Fibroblast of peridontal ligament (primary cell): ENCODE measurements around the gene FOXF2.
A peak's percentile ranks its signal among the peaks of the same experiment; 100 is the strongest.

Source experiments
- DNase-seq: peaks from one replicate; pipeline ENCODE4 v3.0.0-alpha.2; 2010; ENCODE audit errors: extremely low read depth

Gene FOXF2

GRCh38 chr6:1407499-1407990 is 18.2 kb downstream of the FOXF2 start:
- peak; percentile 96 for DNase-seq

- DNase-seq, result no peak
Observed at GRCh38 chr6:1409774-1410465, 20.5 kb downstream of the FOXF2 start.

GRCh38 chr6:1412901-1413300 is 23.5 kb downstream of the FOXF2 start:
- DNase-seq, result no peak

GRCh38 chr6:1415416-1416063 is 26.2 kb downstream of the FOXF2 start:
- peak; percentile 61 for DNase-seq

GRCh38 chr6:1416191-1416760 is 26.9 kb downstream of the FOXF2 start:
- DNase-seq, result no peak

- DNase-seq, result no peak
Observed at GRCh38 chr6:1416820-1417219, 27.4 kb downstream of the FOXF2 start.

GRCh38 chr6:1417718-1418117 is 28.3 kb downstream of the FOXF2 start:
- no peak for DNase-seq

GRCh38 chr6:1418471-1419191 is 29.3 kb downstream of the FOXF2 start:
- DNase-seq, result peak; percentile 87

- no peak for DNase-seq
Observed at GRCh38 chr6:1420382-1420781, 31.0 kb downstream of the FOXF2 start.

GRCh38 chr6:1422290-1422689 is 32.9 kb downstream of the FOXF2 start:
- no peak for DNase-seq

GRCh38 chr6:1423578-1423977 is 34.2 kb downstream of the FOXF2 start:
- peak; percentile 62 for DNase-seq

GRCh38 chr6:1424306-1424927 is 35.0 kb downstream of the FOXF2 start:
- peak; percentile 92 for DNase-seq

GRCh38 chr6:1426416-1426815 is 37.0 kb downstream of the FOXF2 start:
- no peak for DNase-seq

GRCh38 chr6:1435806-1436205 is 46.4 kb downstream of the FOXF2 start:
- no peak for DNase-seq

GRCh38 chr6:1436334-1437306 is 47.2 kb downstream of the FOXF2 start:
- peak; percentile 92 for DNase-seq

GRCh38 chr6:1437553-1438406 is 48.4 kb downstream of the FOXF2 start:
- DNase-seq, result no peak

GRCh38 chr6:1438471-1438881 is 49.1 kb downstream of the FOXF2 start:
- DNase-seq, result no peak

GRCh38 chr6:1439349-1439748 is 50.0 kb downstream of the FOXF2 start:
- no peak for DNase-seq

- DNase-seq, result no peak
Observed at GRCh38 chr6:1442929-1443328, 53.6 kb downstream of the FOXF2 start.
